ENCODE measurements around the gene ADAP1.

DNA sequence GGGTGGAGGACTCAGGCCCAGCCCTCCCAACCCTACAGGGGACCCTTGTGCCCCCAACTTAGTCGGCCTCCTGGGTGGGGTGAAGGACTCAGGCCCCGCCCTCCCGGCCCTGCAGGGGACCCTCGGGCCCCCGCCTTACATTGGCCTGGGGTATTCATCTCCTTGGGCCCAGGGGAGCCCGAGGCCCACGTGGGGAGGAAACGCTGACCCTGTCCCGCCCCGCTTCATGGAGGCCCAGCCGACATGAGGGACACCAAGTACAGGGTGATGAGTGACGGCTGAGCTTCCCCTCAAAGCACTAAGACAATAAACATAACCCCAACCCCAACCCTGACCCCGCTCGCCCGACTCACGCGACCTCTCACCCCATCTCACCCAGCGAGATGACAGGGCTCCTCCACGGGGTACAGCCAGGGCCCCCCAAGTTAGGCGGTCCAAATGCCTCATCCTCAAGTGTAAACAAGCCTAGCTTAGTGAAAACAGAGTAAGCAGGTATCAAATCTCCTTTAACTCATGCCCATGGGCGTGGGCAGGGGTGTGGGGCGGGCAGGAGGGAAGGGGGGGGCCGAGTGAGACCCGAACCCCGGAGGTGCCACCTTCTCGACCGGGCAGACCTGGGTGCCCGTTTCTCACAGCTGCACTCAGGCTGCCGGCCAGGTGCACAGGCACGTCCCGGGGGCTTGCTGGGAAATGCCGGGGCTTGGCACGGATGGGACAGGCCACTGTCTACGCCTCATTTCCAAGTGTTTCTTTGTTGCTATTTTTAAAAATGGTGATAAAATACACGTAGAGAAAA, 36.7 kb upstream of the ADAP1 start:
- TF ChIP-seq, protein P1, sequence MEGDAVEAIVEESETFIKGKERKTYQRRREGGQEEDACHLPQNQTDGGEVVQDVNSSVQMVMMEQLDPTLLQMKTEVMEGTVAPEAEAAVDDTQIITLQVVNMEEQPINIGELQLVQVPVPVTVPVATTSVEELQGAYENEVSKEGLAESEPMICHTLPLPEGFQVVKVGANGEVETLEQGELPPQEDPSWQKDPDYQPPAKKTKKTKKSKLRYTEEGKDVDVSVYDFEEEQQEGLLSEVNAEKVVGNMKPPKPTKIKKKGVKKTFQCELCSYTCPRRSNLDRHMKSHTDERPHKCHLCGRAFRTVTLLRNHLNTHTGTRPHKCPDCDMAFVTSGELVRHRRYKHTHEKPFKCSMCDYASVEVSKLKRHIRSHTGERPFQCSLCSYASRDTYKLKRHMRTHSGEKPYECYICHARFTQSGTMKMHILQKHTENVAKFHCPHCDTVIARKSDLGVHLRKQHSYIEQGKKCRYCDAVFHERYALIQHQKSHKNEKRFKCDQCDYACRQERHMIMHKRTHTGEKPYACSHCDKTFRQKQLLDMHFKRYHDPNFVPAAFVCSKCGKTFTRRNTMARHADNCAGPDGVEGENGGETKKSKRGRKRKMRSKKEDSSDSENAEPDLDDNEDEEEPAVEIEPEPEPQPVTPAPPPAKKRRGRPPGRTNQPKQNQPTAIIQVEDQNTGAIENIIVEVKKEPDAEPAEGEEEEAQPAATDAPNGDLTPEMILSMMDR (IDR thresholded peaks at IDR 0.05) = no peak
- TF ChIP-seq POLR2A (IDR thresholded peaks at IDR 0.05) = no peak

Data from lower leg skin (tissue), 3 donors.